Type B pancreatic cell (in vitro differentiated cells): ENCODE data around the gene ZNF546. TPM values are rescaled to one million over a fixed set of nuclear protein-coding genes. Genes with fewer than 3 reads are reported as not detected.
A peak's percentile ranks its signal among the peaks of the same experiment; 100 is the strongest.

Source experiments
- DNase-seq: peaks from one replicate; pipeline ENCODE4 v3.0.0; 2021; ENCODE audit warnings: mixed read lengths; ENCODE audit not compliant: unreplicated experiment; ENCODE audit errors: extremely low spot score
- H3K27ac Mint-ChIP-seq: 2 replicates; pipeline ENCODE4 v1.8.0; 2021; ENCODE audit warnings: mild to moderate bottlenecking, mixed read lengths
- H3K27me3 Mint-ChIP-seq: 2 replicates; pipeline ENCODE4 v1.8.0; 2021; ENCODE audit warnings: mixed read lengths
- H3K36me3 Mint-ChIP-seq: 2 replicates; pipeline ENCODE4 v1.8.0; 2021; ENCODE audit warnings: mixed read lengths
- H3K4me1 Mint-ChIP-seq: one replicate; pipeline ENCODE4 v1.8.0; 2021; ENCODE audit warnings: mixed read lengths; ENCODE audit not compliant: unreplicated experiment
- H3K4me3 Mint-ChIP-seq: 2 replicates; pipeline ENCODE4 v1.8.0; 2021; ENCODE audit warnings: mild to moderate bottlenecking, mixed read lengths
- H3K9me3 Mint-ChIP-seq: 2 replicates; pipeline ENCODE4 v1.8.0; 2021; ENCODE audit warnings: mixed read lengths
- total RNA-seq: library from RNA; stranded (reverse); gene quantifications from 2 replicates; pipeline ENCODE4 v1.2.1, GENCODE V29; 2021; ENCODE audit warnings: low replicate concordance
- TF ChIP-seq, protein P1 (sequence below): fragments of 200-600 bp; sonication (generic); conservative IDR thresholded peaks from 2 replicates; pipeline ENCODE4 v1.5.0; 2021; ENCODE audit warnings: antibody characterized with exemption, mild to moderate bottlenecking

Gene ZNF546
- total RNA-seq, 1 donor from 2014 or later = 5.5 TPM

GRCh38 chr19:40053491-40053890 lies 56.6 kb downstream of the ZNF546 start:
- peaks cover 35% of the 10 kb centered on the region for H3K4me1 Mint-ChIP-seq
- H3K27me3 Mint-ChIP-seq = no peaks in the 10 kb centered on the region
- DNase-seq = no peak
- no peak overlapping the region for H3K27ac Mint-ChIP-seq
- H3K36me3 Mint-ChIP-seq = peaks cover 47% of the 10 kb centered on the region
- peak overlapping the region; percentile 100 for H3K4me3 Mint-ChIP-seq
- H3K9me3 Mint-ChIP-seq = peaks cover 35% of the 10 kb centered on the region
- TF ChIP-seq, protein P1, sequence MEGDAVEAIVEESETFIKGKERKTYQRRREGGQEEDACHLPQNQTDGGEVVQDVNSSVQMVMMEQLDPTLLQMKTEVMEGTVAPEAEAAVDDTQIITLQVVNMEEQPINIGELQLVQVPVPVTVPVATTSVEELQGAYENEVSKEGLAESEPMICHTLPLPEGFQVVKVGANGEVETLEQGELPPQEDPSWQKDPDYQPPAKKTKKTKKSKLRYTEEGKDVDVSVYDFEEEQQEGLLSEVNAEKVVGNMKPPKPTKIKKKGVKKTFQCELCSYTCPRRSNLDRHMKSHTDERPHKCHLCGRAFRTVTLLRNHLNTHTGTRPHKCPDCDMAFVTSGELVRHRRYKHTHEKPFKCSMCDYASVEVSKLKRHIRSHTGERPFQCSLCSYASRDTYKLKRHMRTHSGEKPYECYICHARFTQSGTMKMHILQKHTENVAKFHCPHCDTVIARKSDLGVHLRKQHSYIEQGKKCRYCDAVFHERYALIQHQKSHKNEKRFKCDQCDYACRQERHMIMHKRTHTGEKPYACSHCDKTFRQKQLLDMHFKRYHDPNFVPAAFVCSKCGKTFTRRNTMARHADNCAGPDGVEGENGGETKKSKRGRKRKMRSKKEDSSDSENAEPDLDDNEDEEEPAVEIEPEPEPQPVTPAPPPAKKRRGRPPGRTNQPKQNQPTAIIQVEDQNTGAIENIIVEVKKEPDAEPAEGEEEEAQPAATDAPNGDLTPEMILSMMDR = no peak

DNA sequence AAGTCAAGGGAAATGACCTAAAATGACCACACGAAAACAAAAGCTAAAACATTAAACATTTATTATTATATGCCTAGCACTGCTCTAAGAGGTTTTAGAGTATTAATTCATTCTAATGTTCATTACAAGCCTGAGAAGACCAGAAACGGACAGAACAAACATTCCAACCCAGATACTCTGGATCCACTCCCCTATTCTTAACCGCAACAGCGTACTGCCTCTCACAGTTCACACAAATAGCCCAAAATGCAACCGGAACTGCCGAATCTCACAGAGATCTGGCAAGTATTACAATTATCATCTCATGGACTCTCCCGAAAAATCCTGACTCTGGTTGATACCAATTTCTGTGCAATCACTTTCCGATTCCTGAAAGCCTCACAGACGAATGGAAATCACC lies 57.8 kb downstream of the ZNF546 start:
- Mint-ChIP-seq H3K36me3 (peaks cover 39% of the 10 kb centered on the region), H3K4me3 (peak overlapping the region; percentile 100), H3K27ac (no peak overlapping the region), H3K4me1 (peaks cover 35% of the 10 kb centered on the region), H3K9me3 (peaks cover 35% of the 10 kb centered on the region), H3K27me3 (no peaks in the 10 kb centered on the region)
- TF ChIP-seq, protein P1 = no peak
- DNase-seq = no peak

DNA sequence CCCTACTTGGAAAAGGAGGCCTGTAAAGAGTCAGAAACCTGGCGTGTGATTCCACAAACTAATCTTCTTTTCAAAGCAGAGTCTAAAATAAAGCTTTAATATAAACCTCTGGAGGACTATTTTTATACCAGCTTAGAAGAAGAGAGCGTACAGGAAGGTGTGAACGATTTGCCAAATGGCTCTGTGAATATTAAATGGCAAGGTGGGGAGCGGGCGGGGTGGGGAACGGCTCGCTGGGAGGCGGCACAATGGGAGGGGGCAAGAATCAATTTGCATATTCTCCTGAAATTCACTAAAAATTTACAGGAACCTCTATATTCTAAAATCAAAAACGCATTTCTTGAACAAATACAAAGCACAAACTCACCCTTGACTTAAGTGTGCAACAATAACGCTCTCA lies 58.2 kb downstream of the ZNF546 start:
- DNase-seq = no peak
- Mint-ChIP-seq H3K4me3 (peak overlapping the region; percentile 100), H3K4me1 (peaks cover 35% of the 10 kb centered on the region), H3K36me3 (peaks cover 38% of the 10 kb centered on the region), H3K27ac (peak overlapping the region; percentile 87), H3K9me3 (peaks cover 38% of the 10 kb centered on the region), H3K27me3 (no peaks in the 10 kb centered on the region)
- TF ChIP-seq, protein P1 = no peak

- H3K27me3 Mint-ChIP-seq = no peaks in the 10 kb centered on the region
- peak within 1 kb of the TSS; percentile 100 for H3K4me3 Mint-ChIP-seq
- peaks cover 34% of the 10 kb centered on the region for H3K9me3 Mint-ChIP-seq
- peaks cover 32% of the 10 kb centered on the region for H3K36me3 Mint-ChIP-seq
- peak within 1 kb of the TSS; percentile 87 for H3K27ac Mint-ChIP-seq
- H3K4me1 Mint-ChIP-seq = peaks cover 35% of the 10 kb centered on the region
- peak; percentile 71 for DNase-seq
- TF ChIP-seq, protein P1 = no peak
Measured at GRCh38 chr19:40055832-40056504, 59.1 kb downstream of the ZNF546 start, which contains the start of gene ZNF780B. Gene ZNF780B, minus strand, starts transcription at chr19:40056231. Its CDS starts 5,899 bp downstream, at chr19:40050332.

DNA sequence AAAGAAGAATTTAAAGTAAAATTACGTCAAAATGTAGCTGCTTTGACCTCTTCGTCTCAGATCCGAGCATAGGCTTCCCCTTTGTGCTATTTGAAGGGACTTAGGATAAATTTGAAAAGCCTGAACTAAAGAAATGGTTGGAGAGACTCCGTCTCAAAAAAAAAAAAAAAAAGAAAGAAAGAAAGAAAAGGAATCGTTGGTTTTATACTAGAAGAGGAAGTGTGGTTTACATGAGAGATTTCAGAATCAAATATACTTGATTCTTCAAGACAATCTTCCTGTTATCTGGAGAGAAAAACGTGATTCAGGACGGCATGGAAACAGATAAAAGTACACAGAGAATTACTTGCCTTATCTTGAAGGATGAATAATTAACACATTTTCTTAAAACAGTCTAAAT lies 59.6 kb downstream of the ZNF546 start:
- Mint-ChIP-seq H3K36me3 (peaks cover 30% of the 10 kb centered on the region), H3K27me3 (no peaks in the 10 kb centered on the region), H3K27ac (peak overlapping the region; percentile 87), H3K4me1 (peaks cover 35% of the 10 kb centered on the region), H3K9me3 (peaks cover 31% of the 10 kb centered on the region), H3K4me3 (peak overlapping the region; percentile 100)
- TF ChIP-seq, protein P1 = no peak
- DNase-seq = no peak
